ENCODE results near the gene THOC1. TPM values are rescaled to one million over a fixed set of nuclear protein-coding genes. Genes with fewer than 3 reads are reported as not detected.

Gene THOC1
- polyA plus RNA-seq, 1 of the 3 experiments (the other 2 are of a cell fraction) = 12.3 TPM

DNA sequence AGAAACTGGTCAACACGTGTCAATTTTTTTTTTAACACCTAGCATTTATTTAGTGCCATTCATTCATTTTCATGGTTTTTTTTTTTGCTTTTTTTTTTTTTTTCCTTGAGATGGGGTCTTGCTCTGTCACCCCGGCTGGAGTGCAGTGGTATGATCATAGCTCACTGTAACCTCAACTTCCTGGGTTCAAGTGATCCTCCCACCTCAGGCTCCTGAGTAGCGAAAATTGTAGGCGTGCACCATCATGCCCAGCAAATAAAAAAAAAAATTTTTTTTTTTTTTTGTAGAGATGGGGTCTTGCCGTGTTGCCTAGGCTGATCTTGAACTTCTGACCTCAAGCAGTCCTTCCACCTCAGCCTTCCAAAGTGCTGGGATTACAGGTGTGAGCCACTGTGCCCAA lies 88.3 kb downstream of the THOC1 start:
- TF ChIP-seq RCOR1 (IDR thresholded peaks at IDR 0.05; ENCODE audit: low read length) = no peak
- no peak for TF ChIP-seq JUND (IDR thresholded peaks at IDR 0.05)
- Histone ChIP-seq H3K27ac (ENCODE audit: low read depth in 2 of 2, low read length in 1 of 2) (no peak overlapping the region), H3K9me3 (no peaks in the 10 kb centered on the region), H3K4me3 (ENCODE audit: low read depth in 2 of 2, low read length in 1 of 2) (no peak overlapping the region), H3F3A (replicated peaks; ENCODE audit: insufficient read depth) (peaks cover 5% of the 10 kb centered on the region), H3K27me3 (ENCODE audit: insufficient read depth) (no peaks in the 10 kb centered on the region), H3K4me1 (ENCODE audit: control insufficient read depth in 1 of 2, insufficient read depth in 2 of 2, low read depth in 1 of 2, low read length in 1 of 2) (peaks cover 0 to 6% of the 10 kb centered on the region in 2 experiments; a peak in 1 of 4 replicates), H2AFZ (ENCODE audit: low read depth) (no peak overlapping the region), H3K79me2 (ENCODE audit: insufficient read depth) (peaks cover 78% of the 10 kb centered on the region), H3K9ac (no peak overlapping the region), H3K36me3 (replicated peaks in 1 of 2; ENCODE audit: control insufficient read depth in 1 of 2, insufficient read depth in 2 of 2, low read length in 1 of 2) (peaks cover 34 to 49% of the 10 kb centered on the region in 2 experiments), H3K9me2 (no peaks in the 10 kb centered on the region), H4K20me1 (ENCODE audit: insufficient read depth) (peaks cover 13% of the 10 kb centered on the region), H3K4me2 (no peak overlapping the region)
- ChIA-PET POLR2A (no interaction called here), CTCF (no interaction called here)
- 98% methylated on average over 5 of the region's 5 CpGs for WGBS (ENCODE audit: low lambda C conversion rate)
- no peak for DNase-seq

GRCh38 chr18:172361-172760 lies 95.5 kb downstream of the THOC1 start:
- DNase-seq = no peak
- Histone ChIP-seq H3K27me3 (ENCODE audit: insufficient read depth) (no peaks in the 10 kb centered on the region), H3F3A (replicated peaks; ENCODE audit: insufficient read depth) (peaks cover 6% of the 10 kb centered on the region), H4K20me1 (ENCODE audit: insufficient read depth) (peaks cover 4% of the 10 kb centered on the region; the same call in 1 of the 2 replicates), H3K9me2 (no peaks in the 10 kb centered on the region), H3K79me2 (ENCODE audit: insufficient read depth) (peaks cover 80% of the 10 kb centered on the region), H3K4me2 (no peak overlapping the region), H3K9me3 (no peaks in the 10 kb centered on the region), H2AFZ (ENCODE audit: low read depth) (no peak overlapping the region), H3K4me1 (ENCODE audit: control insufficient read depth in 1 of 2, insufficient read depth in 2 of 2, low read depth in 1 of 2, low read length in 1 of 2) (no peaks in the 10 kb centered on the region), H3K4me3 (ENCODE audit: low read depth in 2 of 2, low read length in 1 of 2) (no peak overlapping the region), H3K27ac (ENCODE audit: low read depth in 2 of 2, low read length in 1 of 2) (no peak overlapping the region), H3K9ac (no peak overlapping the region), H3K36me3 (replicated peaks in 1 of 2; ENCODE audit: control insufficient read depth in 1 of 2, insufficient read depth in 2 of 2, low read length in 1 of 2) (peaks cover 9 to 40% of the 10 kb centered on the region in 2 experiments)
- ChIA-PET POLR2A (no interaction called here), CTCF (interaction anchor here (1.3 kb wide), 1 partner anchor 12 kb away, joined by 4 read pairs; no protein-coding TSS in a partner anchor)
- TF ChIP-seq FOSL2 (IDR thresholded peaks at IDR 0.05; ENCODE audit: borderline replicate concordance, low read depth) = no peak
- no peak for TF ChIP-seq FOXM1 (IDR thresholded peaks at IDR 0.05; ENCODE audit: low read depth)
- TF ChIP-seq JUND (IDR thresholded peaks at IDR 0.05) = no peak
- no peak for TF ChIP-seq RAD21 (IDR thresholded peaks at IDR 0.05; ENCODE audit: low read length)
- TF ChIP-seq, protein P1, sequence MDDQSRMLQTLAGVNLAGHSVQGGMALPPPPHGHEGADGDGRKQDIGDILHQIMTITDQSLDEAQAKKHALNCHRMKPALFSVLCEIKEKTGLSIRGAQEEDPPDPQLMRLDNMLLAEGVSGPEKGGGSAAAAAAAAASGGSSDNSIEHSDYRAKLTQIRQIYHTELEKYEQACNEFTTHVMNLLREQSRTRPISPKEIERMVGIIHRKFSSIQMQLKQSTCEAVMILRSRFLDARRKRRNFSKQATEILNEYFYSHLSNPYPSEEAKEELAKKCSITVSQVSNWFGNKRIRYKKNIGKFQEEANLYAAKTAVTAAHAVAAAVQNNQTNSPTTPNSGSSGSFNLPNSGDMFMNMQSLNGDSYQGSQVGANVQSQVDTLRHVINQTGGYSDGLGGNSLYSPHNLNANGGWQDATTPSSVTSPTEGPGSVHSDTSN (IDR thresholded peaks at IDR 0.05) = no peak
- no peak for TF ChIP-seq TEAD4 (IDR thresholded peaks at IDR 0.05; ENCODE audit: borderline replicate concordance, insufficient read depth)
- TF ChIP-seq, protein P2, sequence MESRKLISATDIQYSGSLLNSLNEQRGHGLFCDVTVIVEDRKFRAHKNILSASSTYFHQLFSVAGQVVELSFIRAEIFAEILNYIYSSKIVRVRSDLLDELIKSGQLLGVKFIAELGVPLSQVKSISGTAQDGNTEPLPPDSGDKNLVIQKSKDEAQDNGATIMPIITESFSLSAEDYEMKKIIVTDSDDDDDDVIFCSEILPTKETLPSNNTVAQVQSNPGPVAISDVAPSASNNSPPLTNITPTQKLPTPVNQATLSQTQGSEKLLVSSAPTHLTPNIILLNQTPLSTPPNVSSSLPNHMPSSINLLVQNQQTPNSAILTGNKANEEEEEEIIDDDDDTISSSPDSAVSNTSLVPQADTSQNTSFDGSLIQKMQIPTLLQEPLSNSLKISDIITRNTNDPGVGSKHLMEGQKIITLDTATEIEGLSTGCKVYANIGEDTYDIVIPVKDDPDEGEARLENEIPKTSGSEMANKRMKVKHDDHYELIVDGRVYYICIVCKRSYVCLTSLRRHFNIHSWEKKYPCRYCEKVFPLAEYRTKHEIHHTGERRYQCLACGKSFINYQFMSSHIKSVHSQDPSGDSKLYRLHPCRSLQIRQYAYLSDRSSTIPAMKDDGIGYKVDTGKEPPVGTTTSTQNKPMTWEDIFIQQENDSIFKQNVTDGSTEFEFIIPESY (IDR thresholded peaks at IDR 0.05; ENCODE audit: borderline replicate concordance, low read depth) = no peak
- TF ChIP-seq YY1 (IDR thresholded peaks at IDR 0.05; ENCODE audit: low read depth) = no peak
- no peak for TF ChIP-seq CHD2 (IDR thresholded peaks at IDR 0.05; ENCODE audit: low read length, partially characterized antibody)
- TF ChIP-seq MEF2A (IDR thresholded peaks at IDR 0.05; ENCODE audit: borderline replicate concordance, low read depth) = no peak
- TF ChIP-seq POLR2AphosphoS5 (IDR thresholded peaks at IDR 0.05; ENCODE audit: low read depth, low read length) = no peak
- no peak for TF ChIP-seq ELF1 (IDR thresholded peaks at IDR 0.05)
- WGBS (ENCODE audit: low lambda C conversion rate) = 92% methylated on average over 5 of the region's 5 CpGs

Other genes with a start within 250 kb of the THOC1 start
- not detected in 2 replicates for gene TUBB8B, start 218.4 kb downstream of the THOC1 start, polyA plus RNA-seq (2012; rRNA removed)
- 22.0 and 22.7 TPM in 2 replicates for gene USP14, start 109.5 kb downstream of the THOC1 start, polyA plus RNA-seq (2012; rRNA removed)
- gene COLEC12, start 232.7 kb upstream of the THOC1 start, polyA plus RNA-seq (2012; rRNA removed) = 28.1 and 41.2 TPM in 2 replicates